ENCODE results near the gene KLHL3.

KLHL3 gene

GRCh38 chr5:137611794-137612435 is 124.0 kb downstream of the KLHL3 start:
- no peak for DNase-seq (ENCODE audit: low read depth in 2 of 2)

GRCh38 chr5:137611011-137611580 is 124.8 kb downstream of the KLHL3 start:
- no peak for DNase-seq (ENCODE audit: low read depth in 2 of 2)

- DNase-seq (ENCODE audit: low read depth in 2 of 2): no peak
These were observed 125.3 kb downstream of the KLHL3 start for GRCh38 chr5:137610598-137610997.

- no peak for DNase-seq (ENCODE audit: low read depth in 2 of 2)
These were observed 126.8 kb downstream of the KLHL3 start for GRCh38 chr5:137609127-137609526.

GRCh38 chr5:137607771-137608170 is 128.1 kb downstream of the KLHL3 start:
- DNase-seq (ENCODE audit: low read depth in 2 of 2): no peak

- DNase-seq (ENCODE audit: low read depth in 2 of 2): no peak
These were observed 129.5 kb downstream of the KLHL3 start for GRCh38 chr5:137606401-137606800.

GRCh38 chr5:137605411-137605810 is 130.5 kb downstream of the KLHL3 start:
- DNase-seq (ENCODE audit: low read depth in 2 of 2): no peak

- no peak for DNase-seq (ENCODE audit: low read depth in 2 of 2)
These were observed 131.4 kb downstream of the KLHL3 start for GRCh38 chr5:137604348-137605095.

- no peak for DNase-seq (ENCODE audit: low read depth in 2 of 2)
These were observed 132.0 kb downstream of the KLHL3 start for GRCh38 chr5:137603891-137604290.

GRCh38 chr5:137603356-137603755 is 132.5 kb downstream of the KLHL3 start:
- no peak for DNase-seq (ENCODE audit: low read depth in 2 of 2)

- DNase-seq (ENCODE audit: low read depth in 2 of 2): no peak
These were observed 133.1 kb downstream of the KLHL3 start for GRCh38 chr5:137602721-137603273.

- no peak for DNase-seq (ENCODE audit: low read depth in 2 of 2)
These were observed 135.0 kb downstream of the KLHL3 start for GRCh38 chr5:137600721-137601360.

- no peak for DNase-seq (ENCODE audit: low read depth in 2 of 2)
These were observed 136.4 kb downstream of the KLHL3 start for GRCh38 chr5:137599457-137599856.

- DNase-seq (ENCODE audit: low read depth in 2 of 2): no peak
These were observed 137.5 kb downstream of the KLHL3 start for GRCh38 chr5:137598399-137598798.

GRCh38 chr5:137596941-137597340 is 138.9 kb downstream of the KLHL3 start:
- DNase-seq (ENCODE audit: low read depth in 2 of 2): no peak

GRCh38 chr5:137595396-137596079 is 140.4 kb downstream of the KLHL3 start:
- DNase-seq (ENCODE audit: low read depth in 2 of 2): no peak

- DNase-seq (ENCODE audit: low read depth in 2 of 2): no peak
These were observed 141.2 kb downstream of the KLHL3 start for GRCh38 chr5:137594717-137595116.

- DNase-seq (ENCODE audit: low read depth in 2 of 2): no peak
These were observed 143.6 kb downstream of the KLHL3 start for GRCh38 chr5:137592317-137592716.

- DNase-seq (ENCODE audit: low read depth in 2 of 2): no peak
These were observed 146.7 kb downstream of the KLHL3 start for GRCh38 chr5:137589185-137589584.

- no peak for DNase-seq (ENCODE audit: low read depth in 2 of 2)
These were observed 148.0 kb downstream of the KLHL3 start for GRCh38 chr5:137587919-137588318.

- DNase-seq (ENCODE audit: low read depth in 2 of 2): no peak
These were observed 151.6 kb downstream of the KLHL3 start for GRCh38 chr5:137584262-137584661.

- DNase-seq (ENCODE audit: low read depth in 2 of 2): no peak
These were observed 152.8 kb downstream of the KLHL3 start for GRCh38 chr5:137583129-137583528.

Measured in stimulated activated CD8-positive, alpha-beta memory T cell treated with anti-CD3 and anti-CD28 coated beads, Interleukin-2, amount 100 ng/mL, for 48 hours (primary cell).